GM23338 (cell line): Measurements from ENCODE around the gene COL2A1. TPM values are rescaled to one million over a fixed set of nuclear protein-coding genes. Genes with fewer than 3 reads are reported as not detected.
A peak's percentile ranks its signal among the peaks of the same experiment; 100 is the strongest.

ENCODE experiments used
- ATAC-seq: fragments of 200-7000 bp; cut with Tn5 transposase; 3 replicates; pipeline ENCODE4 v1.9.1; 2020
- DNase-seq: peaks from one replicate; pipeline ENCODE4 v3.0.0-alpha.2; 2015; ENCODE audit warnings: low spot score
- H2AFZ ChIP-seq: fragments of 200-600 bp; sonication (generic); 2 replicates; pipeline ENCODE4 v1.8.0; 2016; ENCODE audit warnings: antibody characterized with exemption, mild to moderate bottlenecking, moderate library complexity
- H3F3A ChIP-seq: fragments of 200-600 bp; sonication (generic); replicated peaks from 2 replicates; pipeline ENCODE4 v1.8.0; 2017; ENCODE audit warnings: antibody characterized with exemption, mixed run types, low read depth
- H3K27ac ChIP-seq: fragments of 200-600 bp; sonication (generic); 2 replicates; pipeline ENCODE4 v1.6.1; 2016; ENCODE audit warnings: low read depth
- H3K27me3 ChIP-seq: fragments of 200-600 bp; sonication (generic); 2 replicates; pipeline ENCODE4 v1.8.0; 2016; ENCODE audit warnings: mild to moderate bottlenecking, mixed run types, moderate library complexity; ENCODE audit not compliant: insufficient read depth
- H3K36me3 ChIP-seq: fragments of 200-600 bp; sonication (generic); 2 replicates; pipeline ENCODE4 v1.8.0; 2016; ENCODE audit warnings: mild to moderate bottlenecking; ENCODE audit not compliant: insufficient read depth
- H3K4me1 ChIP-seq: fragments of 200-600 bp; sonication (generic); 2 replicates; pipeline ENCODE4 v1.8.0; 2016; ENCODE audit warnings: mild to moderate bottlenecking, moderate library complexity; ENCODE audit not compliant: insufficient read depth
- H3K4me2 ChIP-seq: fragments of 200-600 bp; sonication (generic); 2 replicates; pipeline ENCODE4 v1.7.1; 2017; ENCODE audit warnings: mixed run types
- H3K4me3 ChIP-seq: fragments of 200-600 bp; sonication (generic); 2 replicates; pipeline ENCODE4 v1.6.1; 2016; ENCODE audit warnings: mixed run types
- H3K79me2 ChIP-seq: fragments of 200-600 bp; sonication (generic); replicated peaks from 2 replicates; pipeline ENCODE4 v1.8.0; 2017; ENCODE audit warnings: mild to moderate bottlenecking; ENCODE audit not compliant: insufficient read depth
- H3K9me2 ChIP-seq: fragments of 200-600 bp; sonication (generic); 2 replicates; pipeline ENCODE4 v1.8.0; 2017; ENCODE audit not compliant: insufficient read depth
- H4K20me1 ChIP-seq: fragments of 200-600 bp; sonication (generic); replicated peaks from 2 replicates; pipeline ENCODE4 v1.8.0; 2017; ENCODE audit warnings: mild to moderate bottlenecking; ENCODE audit not compliant: insufficient read depth
- H3K27ac Mint-ChIP-seq: 2 replicates; pipeline ENCODE4 v1.8.0; 2020; ENCODE audit warnings: inconsistent platforms, mild to moderate bottlenecking, moderate library complexity, mixed read lengths
- H3K27me3 Mint-ChIP-seq: 3 replicates; pipeline ENCODE4 v1.8.0; 2022; ENCODE audit warnings: low read depth, mild to moderate bottlenecking, moderate library complexity, mixed read lengths, inconsistent platforms; ENCODE audit not compliant: insufficient read depth, poor library complexity
- H3K36me3 Mint-ChIP-seq: 3 replicates; pipeline ENCODE4 v1.8.0; 2021; ENCODE audit warnings: low read depth, mild to moderate bottlenecking, inconsistent platforms, moderate library complexity, mixed read lengths
- H3K4me1 Mint-ChIP-seq: 3 replicates; pipeline ENCODE4 v1.8.0; 2020; ENCODE audit warnings: mild to moderate bottlenecking, inconsistent platforms, mixed read lengths
- H3K4me3 Mint-ChIP-seq: 3 replicates; pipeline ENCODE4 v1.8.0; 2021; ENCODE audit warnings: moderate library complexity, mild to moderate bottlenecking, inconsistent platforms, mixed read lengths
- H3K9me3 Mint-ChIP-seq: 3 replicates; pipeline ENCODE4 v1.8.0; 2020; ENCODE audit warnings: moderate library complexity, mild to moderate bottlenecking, inconsistent platforms, mixed read lengths
- CTCF ChIP-seq, 2 experiments: fragments of 200-600 bp in 1 of 2; sonication (generic) in 1 of 2; conservative IDR thresholded peaks; 2 replicates each; pipeline versions ENCODE4 v1.5.1 to v1.6.1; 2016 to 2017; ENCODE audit warnings: antibody characterized with exemption in 2 of 2, low read depth in 2 of 2, mild to moderate bottlenecking in 2 of 2, moderate library complexity in 1 of 2
- POLR2AphosphoS5 ChIP-seq: IDR thresholded peaks from 2 replicates; pipeline ENCODE4 v1.6.1; 2016; ENCODE audit warnings: antibody characterized with exemption, low read depth
- STAT1 ChIP-seq: IDR thresholded peaks from one replicate; pipeline ENCODE4 v1.6.1; 2016; ENCODE audit warnings: antibody characterized with exemption; ENCODE audit not compliant: unreplicated experiment
- ZNF114 ChIP-seq: fragments of 250-450 bp; sonication (Bioruptor Pico); IDR thresholded peaks from 2 replicates; pipeline ENCODE4 v1.5.0; 2020; ENCODE audit warnings: mild to moderate bottlenecking, moderate library complexity
- polyA plus RNA-seq: library from polyadenylated mRNA; unstranded; fragments of >200 nt; fragmentation: Nextera tagmentation; extraction: Ambion mirVana; gene quantifications from 2 replicates; pipeline ENCODE4 v1.2.1, GENCODE V29; 2016
- total RNA-seq: library from RNA; depleted of rRNA; stranded (reverse); fragments of >200 nt; shearing (Covaris generic); gene quantifications from 2 replicates; pipeline ENCODE4 v1.2.3, GENCODE V29; 2014
- TF ChIP-seq, protein P1 (sequence below): fragments of 250-450 bp; sonication (Bioruptor Pico); IDR thresholded peaks from 2 replicates; pipeline ENCODE4 v1.5.0; 2020; ENCODE audit warnings: mild to moderate bottlenecking, moderate library complexity
- TF ChIP-seq, protein P2 (sequence below): IDR thresholded peaks from 2 replicates; pipeline ENCODE4 v1.6.1; 2016; ENCODE audit warnings: antibody characterized with exemption

The COL2A1 gene
- total and polyA plus RNA-seq, 2 experiments from 2014 or later: 7.0 to 24.6 TPM

- TF ChIP-seq, protein P1, sequence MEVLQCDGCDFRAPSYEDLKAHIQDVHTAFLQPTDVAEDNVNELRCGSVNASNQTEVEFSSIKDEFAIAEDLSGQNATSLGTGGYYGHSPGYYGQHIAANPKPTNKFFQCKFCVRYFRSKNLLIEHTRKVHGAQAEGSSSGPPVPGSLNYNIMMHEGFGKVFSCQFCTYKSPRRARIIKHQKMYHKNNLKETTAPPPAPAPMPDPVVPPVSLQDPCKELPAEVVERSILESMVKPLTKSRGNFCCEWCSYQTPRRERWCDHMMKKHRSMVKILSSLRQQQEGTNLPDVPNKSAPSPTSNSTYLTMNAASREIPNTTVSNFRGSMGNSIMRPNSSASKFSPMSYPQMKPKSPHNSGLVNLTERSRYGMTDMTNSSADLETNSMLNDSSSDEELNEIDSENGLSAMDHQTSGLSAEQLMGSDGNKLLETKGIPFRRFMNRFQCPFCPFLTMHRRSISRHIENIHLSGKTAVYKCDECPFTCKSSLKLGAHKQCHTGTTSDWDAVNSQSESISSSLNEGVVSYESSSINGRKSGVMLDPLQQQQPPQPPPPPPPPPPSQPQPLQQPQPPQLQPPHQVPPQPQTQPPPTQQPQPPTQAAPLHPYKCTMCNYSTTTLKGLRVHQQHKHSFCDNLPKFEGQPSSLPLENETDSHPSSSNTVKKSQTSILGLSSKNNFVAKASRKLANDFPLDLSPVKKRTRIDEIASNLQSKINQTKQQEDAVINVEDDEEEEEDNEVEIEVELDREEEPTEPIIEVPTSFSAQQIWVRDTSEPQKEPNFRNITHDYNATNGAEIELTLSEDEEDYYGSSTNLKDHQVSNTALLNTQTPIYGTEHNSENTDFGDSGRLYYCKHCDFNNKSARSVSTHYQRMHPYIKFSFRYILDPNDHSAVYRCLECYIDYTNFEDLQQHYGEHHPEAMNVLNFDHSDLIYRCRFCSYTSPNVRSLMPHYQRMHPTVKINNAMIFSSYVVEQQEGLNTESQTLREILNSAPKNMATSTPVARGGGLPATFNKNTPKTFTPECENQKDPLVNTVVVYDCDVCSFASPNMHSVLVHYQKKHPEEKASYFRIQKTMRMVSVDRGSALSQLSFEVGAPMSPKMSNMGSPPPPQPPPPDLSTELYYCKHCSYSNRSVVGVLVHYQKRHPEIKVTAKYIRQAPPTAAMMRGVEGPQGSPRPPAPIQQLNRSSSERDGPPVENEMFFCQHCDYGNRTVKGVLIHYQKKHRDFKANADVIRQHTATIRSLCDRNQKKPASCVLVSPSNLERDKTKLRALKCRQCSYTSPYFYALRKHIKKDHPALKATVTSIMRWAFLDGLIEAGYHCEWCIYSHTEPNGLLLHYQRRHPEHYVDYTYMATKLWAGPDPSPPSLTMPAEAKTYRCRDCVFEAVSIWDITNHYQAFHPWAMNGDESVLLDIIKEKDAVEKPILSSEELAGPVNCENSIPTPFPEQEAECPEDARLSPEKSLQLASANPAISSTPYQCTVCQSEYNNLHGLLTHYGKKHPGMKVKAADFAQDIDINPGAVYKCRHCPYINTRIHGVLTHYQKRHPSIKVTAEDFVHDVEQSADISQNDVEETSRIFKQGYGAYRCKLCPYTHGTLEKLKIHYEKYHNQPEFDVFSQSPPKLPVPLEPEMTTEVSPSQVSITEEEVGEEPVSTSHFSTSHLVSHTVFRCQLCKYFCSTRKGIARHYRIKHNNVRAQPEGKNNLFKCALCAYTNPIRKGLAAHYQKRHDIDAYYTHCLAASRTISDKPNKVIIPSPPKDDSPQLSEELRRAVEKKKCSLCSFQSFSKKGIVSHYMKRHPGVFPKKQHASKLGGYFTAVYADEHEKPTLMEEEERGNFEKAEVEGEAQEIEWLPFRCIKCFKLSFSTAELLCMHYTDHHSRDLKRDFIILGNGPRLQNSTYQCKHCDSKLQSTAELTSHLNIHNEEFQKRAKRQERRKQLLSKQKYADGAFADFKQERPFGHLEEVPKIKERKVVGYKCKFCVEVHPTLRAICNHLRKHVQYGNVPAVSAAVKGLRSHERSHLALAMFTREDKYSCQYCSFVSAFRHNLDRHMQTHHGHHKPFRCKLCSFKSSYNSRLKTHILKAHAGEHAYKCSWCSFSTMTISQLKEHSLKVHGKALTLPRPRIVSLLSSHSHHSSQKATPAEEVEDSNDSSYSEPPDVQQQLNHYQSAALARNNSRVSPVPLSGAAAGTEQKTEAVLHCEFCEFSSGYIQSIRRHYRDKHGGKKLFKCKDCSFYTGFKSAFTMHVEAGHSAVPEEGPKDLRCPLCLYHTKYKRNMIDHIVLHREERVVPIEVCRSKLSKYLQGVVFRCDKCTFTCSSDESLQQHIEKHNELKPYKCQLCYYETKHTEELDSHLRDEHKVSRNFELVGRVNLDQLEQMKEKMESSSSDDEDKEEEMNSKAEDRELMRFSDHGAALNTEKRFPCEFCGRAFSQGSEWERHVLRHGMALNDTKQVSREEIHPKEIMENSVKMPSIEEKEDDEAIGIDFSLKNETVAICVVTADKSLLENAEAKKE (CRISPR knock-in tag): no peak
- no peak for TF ChIP-seq STAT1
Measured at GRCh38 chr12:47964106-47964728, 40.1 kb downstream of the COL2A1 start (continued).

- Histone ChIP-seq H3K4me1 (peaks cover 26% of the 10 kb centered on the region), H3F3A (no peaks in the 10 kb centered on the region), H3K9me2 (peaks cover 4% of the 10 kb centered on the region; the same call in 1 of the 2 replicates), H3K36me3 (0 out of 2 replicates have a peak, but pooled peaks cover 2% of the 10 kb centered on the region), H3K4me3 (peak within 1 kb of the TSS; percentile 75), H3K79me2 (no peaks in the 10 kb centered on the region), H3K4me2 (peak within 1 kb of the TSS; percentile 88), H4K20me1 (peaks cover 3% of the 10 kb centered on the region; the same call in 1 of the 2 replicates), H3K27ac (no peak within 1 kb of the TSS), H3K27me3 (peaks cover 28% of the 10 kb centered on the region), H2AFZ (peak within 1 kb of the TSS; percentile 72)
- H3K4me1 Mint-ChIP-seq: peaks cover 34% of the 10 kb centered on the region
- peak within 1 kb of the TSS; percentile 96 for H3K4me3 Mint-ChIP-seq
- H3K36me3 Mint-ChIP-seq: peaks cover 27% of the 10 kb centered on the region
- DNase-seq: peak; percentile 95
- peaks cover 34% of the 10 kb centered on the region for H3K27me3 Mint-ChIP-seq
- ATAC-seq: peak; percentile 97
- peaks cover 28% of the 10 kb centered on the region for H3K9me3 Mint-ChIP-seq
- H3K27ac Mint-ChIP-seq: no peak within 1 kb of the TSS
- peak; percentile 61 for TF ChIP-seq POLR2AphosphoS5
- no peak for TF ChIP-seq ZNF114 (CRISPR knock-in tag)
- TF ChIP-seq, protein P2, sequence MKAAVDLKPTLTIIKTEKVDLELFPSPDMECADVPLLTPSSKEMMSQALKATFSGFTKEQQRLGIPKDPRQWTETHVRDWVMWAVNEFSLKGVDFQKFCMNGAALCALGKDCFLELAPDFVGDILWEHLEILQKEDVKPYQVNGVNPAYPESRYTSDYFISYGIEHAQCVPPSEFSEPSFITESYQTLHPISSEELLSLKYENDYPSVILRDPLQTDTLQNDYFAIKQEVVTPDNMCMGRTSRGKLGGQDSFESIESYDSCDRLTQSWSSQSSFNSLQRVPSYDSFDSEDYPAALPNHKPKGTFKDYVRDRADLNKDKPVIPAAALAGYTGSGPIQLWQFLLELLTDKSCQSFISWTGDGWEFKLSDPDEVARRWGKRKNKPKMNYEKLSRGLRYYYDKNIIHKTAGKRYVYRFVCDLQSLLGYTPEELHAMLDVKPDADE: no peak
- peak; percentile 78 to 96 for TF ChIP-seq CTCF (conservative IDR thresholded peaks at IDR 0.05; ENCODE audit: low read depth in 2 of 2)
Measured at GRCh38 chr12:47963340-47964040, 40.8 kb downstream of the COL2A1 start, which contains the start of gene TMEM106C. Gene TMEM106C, plus strand, starts transcription at chr12:47963596. Its CDS starts 641 bp downstream, at chr12:47964237.
